ENCODE results near the gene KIFC1.
"Not testable (repeated sequence)": the region's sequence is repeated elsewhere in the genome, so short reads cannot be mapped to it uniquely, and the experiment has no call there.

GRCh38 chr6:33365206-33365971, 26.2 kb upstream of the KIFC1 start:
- not testable (repeated sequence) for TF ChIP-seq CTCF, POLR2AphosphoS5 (IDR thresholded peaks at IDR 0.05)

Data from stomach (tissue), 4 donors.